ENCODE results near the gene FBF1.

The FBF1 gene

GRCh38 chr17:75950855-75951554, 10.2 kb upstream of the FBF1 start:
- POLR2A ChIA-PET, result no interaction called here
- H3K4me3 ChIP-seq (ENCODE audit: low read depth, low read length), result no peak overlapping the region
- no peak for DNase-seq (ENCODE audit: low read depth, low spot score)
- TF ChIP-seq CTCF (IDR thresholded peaks at IDR 0.05; ENCODE audit: insufficient read depth, low read length, missing control alignments), result no peak
- CTCF ChIA-PET, result no interaction called here

- TF ChIP-seq CTCF (IDR thresholded peaks at IDR 0.05; ENCODE audit: insufficient read depth, low read length, missing control alignments), result no peak
- H3K4me3 ChIP-seq (ENCODE audit: low read depth, low read length), result no peak overlapping the region
- ChIA-PET CTCF (interaction anchor here (1.6 kb wide), 1 partner anchor 46 kb away, joined by 6 read pairs; the partner anchor contains the start of gene MRPL38), POLR2A (no interaction called here)
- no peak for DNase-seq (ENCODE audit: low read depth, low spot score)
These were observed 9.6 kb upstream of the FBF1 start for GRCh38 chr17:75950421-75950820.

GRCh38 chr17:75945211-75945610, 4.4 kb upstream of the FBF1 start:
- no peak for DNase-seq (ENCODE audit: low read depth, low spot score)
- ChIA-PET CTCF (no interaction called here), POLR2A (no interaction called here)
- TF ChIP-seq CTCF (IDR thresholded peaks at IDR 0.05; ENCODE audit: insufficient read depth, low read length, missing control alignments), result no peak
- no peak overlapping the region for H3K4me3 ChIP-seq (ENCODE audit: low read depth, low read length)

- TF ChIP-seq CTCF (IDR thresholded peaks at IDR 0.05; ENCODE audit: insufficient read depth, low read length, missing control alignments), result no peak
- DNase-seq (ENCODE audit: low read depth, low spot score), result no peak
- POLR2A ChIA-PET, result interaction anchor here (0.6 to 0.8 kb wide), 2 partner anchors 36 to 304 kb away, joined by 3 to 4 read pairs; partner anchors contain the start of genes ACOX1 and TEN1
- H3K4me3 ChIP-seq (ENCODE audit: low read depth, low read length), result no peak overlapping the region
- CTCF ChIA-PET, result interaction anchor here (1.2 kb wide), 1 partner anchor 62 kb away, joined by 3 read pairs; no protein-coding TSS in a partner anchor
These were observed 2.6 kb upstream of the FBF1 start for GRCh38 chr17:75943491-75943890.

- TF ChIP-seq CTCF (IDR thresholded peaks at IDR 0.05; ENCODE audit: insufficient read depth, low read length, missing control alignments), result no peak
- ChIA-PET POLR2A (no interaction called here), CTCF (interaction anchor here (1.2 kb wide), 1 partner anchor 63 kb away, joined by 3 read pairs; no protein-coding TSS in a partner anchor)
- H3K4me3 ChIP-seq (ENCODE audit: low read depth, low read length), result no peak overlapping the region
- no peak for DNase-seq (ENCODE audit: low read depth, low spot score)
These were observed 1.6 kb upstream of the FBF1 start for GRCh38 chr17:75942473-75942872.

- peak overlapping the region; percentile 79 for H3K4me3 ChIP-seq (ENCODE audit: low read depth, low read length)
- no peak for DNase-seq (ENCODE audit: low read depth, low spot score)
- ChIA-PET CTCF (interaction anchor here (1.1 to 1.3 kb wide), 3 partner anchors 15 to 36 kb away, joined by 3 to 5 read pairs (median 4); no protein-coding TSS in a partner anchor), POLR2A (interaction anchor here (0.8 to 1.4 kb wide), 3 partner anchors 13 to 39 kb away, joined by 3 to 6 read pairs (median 3); partner anchors contain the start of gene MRPL38)
- no peak for TF ChIP-seq CTCF (IDR thresholded peaks at IDR 0.05; ENCODE audit: insufficient read depth, low read length, missing control alignments)
These were observed 589 bp upstream of the FBF1 start for GRCh38 chr17:75941442-75941819.
